Measurements from ENCODE around the gene IL21R. TPM values are rescaled to one million over a fixed set of nuclear protein-coding genes. Genes with fewer than 3 reads are reported as not detected.
A peak's percentile ranks its signal among the peaks of the same experiment; 100 is the strongest.

Gene IL21R
- total RNA-seq, 3 donors from 2014 or later (not counting 1 experiment from before 2014, with no cell fraction given): 24.3 to 45.7 (median 26.5) TPM

DNA sequence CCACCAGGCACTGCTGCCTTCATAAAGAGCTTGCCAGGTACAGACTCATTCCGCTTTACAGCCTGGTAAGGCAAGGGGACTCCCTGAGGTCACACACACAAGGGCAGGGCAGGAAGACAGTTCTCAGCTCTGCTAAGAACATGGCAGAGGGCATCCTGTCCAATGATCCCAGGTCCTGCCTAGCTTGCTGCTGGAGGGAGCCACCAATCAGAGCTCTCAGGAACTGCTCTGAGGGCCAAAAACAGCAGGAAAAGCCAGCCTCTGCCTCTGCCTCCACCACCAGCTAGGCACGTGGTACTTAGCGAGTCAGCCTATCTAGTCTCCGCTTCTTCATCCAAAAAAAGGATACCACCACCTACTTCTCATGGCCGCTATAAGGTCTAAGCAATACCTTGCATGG is 81.7 kb downstream of the IL21R start:
- Histone ChIP-seq H3K27me3 (ENCODE audit: control insufficient read depth, insufficient read depth, low read length) (no peaks in the 10 kb centered on the region), H3K4me1 (ENCODE audit: control insufficient read depth, insufficient read depth, low read length) (no peaks in the 10 kb centered on the region), H3K4me3 (ENCODE audit: low read length) (no peak overlapping the region), H3K9me3 (ENCODE audit: control insufficient read depth, insufficient read depth, low read length) (no peaks in the 10 kb centered on the region), H3K36me3 (ENCODE audit: control insufficient read depth, insufficient read depth, low read length) (peaks cover 78% of the 10 kb centered on the region), H3K27ac (ENCODE audit: low read length) (no peak overlapping the region)
- TF ChIP-seq, protein P1, sequence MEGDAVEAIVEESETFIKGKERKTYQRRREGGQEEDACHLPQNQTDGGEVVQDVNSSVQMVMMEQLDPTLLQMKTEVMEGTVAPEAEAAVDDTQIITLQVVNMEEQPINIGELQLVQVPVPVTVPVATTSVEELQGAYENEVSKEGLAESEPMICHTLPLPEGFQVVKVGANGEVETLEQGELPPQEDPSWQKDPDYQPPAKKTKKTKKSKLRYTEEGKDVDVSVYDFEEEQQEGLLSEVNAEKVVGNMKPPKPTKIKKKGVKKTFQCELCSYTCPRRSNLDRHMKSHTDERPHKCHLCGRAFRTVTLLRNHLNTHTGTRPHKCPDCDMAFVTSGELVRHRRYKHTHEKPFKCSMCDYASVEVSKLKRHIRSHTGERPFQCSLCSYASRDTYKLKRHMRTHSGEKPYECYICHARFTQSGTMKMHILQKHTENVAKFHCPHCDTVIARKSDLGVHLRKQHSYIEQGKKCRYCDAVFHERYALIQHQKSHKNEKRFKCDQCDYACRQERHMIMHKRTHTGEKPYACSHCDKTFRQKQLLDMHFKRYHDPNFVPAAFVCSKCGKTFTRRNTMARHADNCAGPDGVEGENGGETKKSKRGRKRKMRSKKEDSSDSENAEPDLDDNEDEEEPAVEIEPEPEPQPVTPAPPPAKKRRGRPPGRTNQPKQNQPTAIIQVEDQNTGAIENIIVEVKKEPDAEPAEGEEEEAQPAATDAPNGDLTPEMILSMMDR (IDR thresholded peaks at IDR 0.05): no peak
- no peak for ATAC-seq
- H3K9me3 Mint-ChIP-seq: no peaks in the 10 kb centered on the region
- H3K4me3 Mint-ChIP-seq: no peak overlapping the region
- intact Hi-C loops (cut with micrococcal nuclease): no loop called here
- H3K27me3 Mint-ChIP-seq (ENCODE audit: low read depth in 2 of 2): no peaks in the 10 kb centered on the region
- H3K36me3 Mint-ChIP-seq: peaks cover 59% of the 10 kb centered on the region
- no peak for DNase-seq
- H3K4me1 Mint-ChIP-seq: no peaks in the 10 kb centered on the region
- WGBS (ENCODE audit: insufficient coverage): 98% methylated on average over 5 of the region's 5 CpGs
- H3K27ac Mint-ChIP-seq: no peak overlapping the region

DNA sequence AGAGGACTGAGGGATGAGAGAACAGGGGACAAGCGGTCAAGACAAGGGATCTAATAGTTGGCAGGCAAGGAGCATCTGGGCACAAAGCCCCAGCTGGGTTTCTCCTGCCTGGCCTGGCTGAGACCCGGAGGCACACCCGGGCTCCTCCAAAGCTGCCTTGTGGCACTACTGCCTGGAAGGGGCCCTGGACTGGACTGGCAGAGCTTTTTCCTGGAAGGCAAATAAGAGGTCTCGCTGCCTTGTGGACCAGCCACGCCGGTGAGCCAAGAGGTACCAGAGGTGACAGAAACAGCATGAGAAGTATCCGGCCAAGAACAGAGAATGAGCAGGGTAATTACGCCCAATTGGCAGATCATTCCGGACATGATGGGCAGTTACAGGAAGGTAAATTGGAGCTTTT is 83.2 kb downstream of the IL21R start:
- H3K9me3 Mint-ChIP-seq: no peaks in the 10 kb centered on the region
- peak overlapping the region in 1 of 2 donors; percentile 65 for H3K27ac Mint-ChIP-seq
- 96% methylated on average over 9 of the region's 9 CpGs for WGBS (ENCODE audit: insufficient coverage)
- no peak overlapping the region for H3K4me3 Mint-ChIP-seq
- no peak overlapping the region for H3K27ac ChIP-seq (ENCODE audit: low read length)
- TF ChIP-seq, protein P1 (IDR thresholded peaks at IDR 0.05): no peak
- H3K36me3 Mint-ChIP-seq: peaks cover 55% of the 10 kb centered on the region
- DNase-seq (no peak), ATAC-seq (no peak)
- peaks cover 88% of the 10 kb centered on the region for H3K36me3 ChIP-seq (ENCODE audit: control insufficient read depth, insufficient read depth, low read length)
- no peaks in the 10 kb centered on the region for H3K27me3 Mint-ChIP-seq (ENCODE audit: low read depth in 2 of 2)
- no peak overlapping the region for H3K4me3 ChIP-seq (ENCODE audit: low read length)
- H3K9me3 ChIP-seq (ENCODE audit: control insufficient read depth, insufficient read depth, low read length): no peaks in the 10 kb centered on the region
- no peaks in the 10 kb centered on the region for H3K4me1 ChIP-seq (ENCODE audit: control insufficient read depth, insufficient read depth, low read length)
- H3K27me3 ChIP-seq (ENCODE audit: control insufficient read depth, insufficient read depth, low read length): no peaks in the 10 kb centered on the region
- intact Hi-C loops (cut with micrococcal nuclease): no loop called here
- no peaks in the 10 kb centered on the region for H3K4me1 Mint-ChIP-seq

DNA sequence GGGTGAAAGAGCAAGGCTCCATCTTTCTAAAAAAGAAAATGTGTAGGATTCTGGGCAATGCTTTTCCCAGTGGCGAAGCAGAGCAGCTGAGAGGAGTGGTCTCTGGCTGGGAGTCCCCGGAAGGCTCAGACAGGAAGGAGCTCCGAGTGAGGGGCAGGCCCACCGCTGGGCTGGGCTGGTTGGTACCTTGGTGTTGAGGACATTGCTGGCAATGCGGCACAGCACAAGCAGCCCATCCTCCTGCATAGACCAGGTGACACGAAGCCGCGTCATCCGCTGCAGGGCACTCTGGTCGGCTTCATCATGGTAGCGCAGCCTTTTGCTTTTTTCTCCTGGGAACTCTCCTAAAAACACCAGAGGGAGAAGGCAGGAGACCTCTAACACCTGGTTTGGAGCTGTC is 83.8 kb downstream of the IL21R start:
- Mint-ChIP-seq H3K9me3 (no peaks in the 10 kb centered on the region), H3K36me3 (peaks cover 55% of the 10 kb centered on the region), H3K4me3 (no peak overlapping the region), H3K27ac (no peak overlapping the region), H3K4me1 (peaks cover 3% of the 10 kb centered on the region in 2 donors), H3K27me3 (ENCODE audit: low read depth in 2 of 2) (no peaks in the 10 kb centered on the region)
- no peak for ATAC-seq
- H3K27me3 ChIP-seq (ENCODE audit: control insufficient read depth, insufficient read depth, low read length): no peaks in the 10 kb centered on the region
- H3K27ac ChIP-seq (ENCODE audit: low read length): no peak overlapping the region
- TF ChIP-seq, protein P1 (IDR thresholded peaks at IDR 0.05): no peak
- H3K4me3 ChIP-seq (ENCODE audit: low read length): no peak overlapping the region
- intact Hi-C loops (cut with micrococcal nuclease): no loop called here
- WGBS (ENCODE audit: insufficient coverage): 98% methylated on average over 11 of the region's 11 CpGs
- H3K4me1 ChIP-seq (ENCODE audit: control insufficient read depth, insufficient read depth, low read length): no peaks in the 10 kb centered on the region
- H3K9me3 ChIP-seq (ENCODE audit: control insufficient read depth, insufficient read depth, low read length): no peaks in the 10 kb centered on the region
- peaks cover 87% of the 10 kb centered on the region for H3K36me3 ChIP-seq (ENCODE audit: control insufficient read depth, insufficient read depth, low read length)
- no peak for DNase-seq

DNA sequence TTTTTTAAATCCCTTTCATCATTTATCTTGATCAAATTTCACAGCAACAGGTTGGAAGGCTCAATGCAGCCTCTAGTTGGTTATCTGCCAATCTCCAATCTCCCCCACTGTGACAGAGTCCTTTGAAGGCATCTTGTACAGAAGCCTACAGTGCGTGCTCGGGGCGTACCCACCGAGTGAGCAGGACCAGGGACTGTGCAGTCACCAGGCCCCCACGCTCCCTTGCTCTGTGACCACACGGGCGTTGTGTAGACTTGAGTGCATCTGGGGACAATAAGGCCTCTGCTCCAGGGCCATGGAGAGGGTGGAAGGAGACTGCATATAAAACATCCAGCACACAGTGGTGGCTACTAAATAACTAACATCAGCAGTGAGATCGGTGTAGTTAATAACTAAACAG is 84.4 kb downstream of the IL21R start:
- Mint-ChIP-seq H3K36me3 (peaks cover 55% of the 10 kb centered on the region), H3K9me3 (no peaks in the 10 kb centered on the region), H3K27ac (no peak overlapping the region), H3K27me3 (ENCODE audit: low read depth in 2 of 2) (no peaks in the 10 kb centered on the region), H3K4me1 (peaks cover 8% of the 10 kb centered on the region in 2 donors), H3K4me3 (no peak overlapping the region)
- 97% methylated on average over 8 of the region's 8 CpGs for WGBS (ENCODE audit: insufficient coverage)
- Histone ChIP-seq H3K4me3 (ENCODE audit: low read length) (no peak overlapping the region), H3K36me3 (ENCODE audit: control insufficient read depth, insufficient read depth, low read length) (peaks cover 87% of the 10 kb centered on the region), H3K9me3 (ENCODE audit: control insufficient read depth, insufficient read depth, low read length) (no peaks in the 10 kb centered on the region), H3K27ac (ENCODE audit: low read length) (no peak overlapping the region), H3K27me3 (ENCODE audit: control insufficient read depth, insufficient read depth, low read length) (no peaks in the 10 kb centered on the region), H3K4me1 (ENCODE audit: control insufficient read depth, insufficient read depth, low read length) (peaks cover 5% of the 10 kb centered on the region)
- TF ChIP-seq, protein P1 (IDR thresholded peaks at IDR 0.05): no peak
- intact Hi-C loops (cut with micrococcal nuclease): no loop called here
- no peak for DNase-seq
- no peak for ATAC-seq
